Smooth muscle cell (in vitro differentiated cells): ENCODE data around the gene ZBTB38. TPM values are rescaled to one million over a fixed set of nuclear protein-coding genes. Genes with fewer than 3 reads are reported as not detected.

Experiments used
- DNase-seq: peaks from one replicate; lab custom pipeline; 2025; ENCODE audit not compliant: unreplicated experiment; lab: John Stamatoyannopoulos, UW
- H2AFZ ChIP-seq: fragments of 200-600 bp; sonication (generic); 2 replicates; pipeline ENCODE4 v1.6.0; 2016; ENCODE audit warnings: antibody characterized with exemption, low read depth, mild to moderate bottlenecking
- H3F3A ChIP-seq: fragments of 200-600 bp; sonication (generic); 2 replicates; pipeline ENCODE4 v1.6.0; 2017; ENCODE audit warnings: antibody characterized with exemption, low read depth
- H3K27ac ChIP-seq: fragments of 200-600 bp; sonication (generic); 2 replicates; pipeline ENCODE4 v1.5.1; 2016; ENCODE audit warnings: low read depth, mild to moderate bottlenecking
- H3K27me3 ChIP-seq: fragments of 200-600 bp; sonication (generic); 2 replicates; pipeline ENCODE4 v1.6.1; 2016; ENCODE audit warnings: low read depth, mild to moderate bottlenecking
- H3K36me3 ChIP-seq: fragments of 200-600 bp; sonication (generic); 2 replicates; pipeline ENCODE4 v1.5.1; 2016; ENCODE audit warnings: low read depth
- H3K4me1 ChIP-seq: fragments of 200-600 bp; sonication (generic); 2 replicates; pipeline ENCODE4 v1.5.1; 2016; ENCODE audit warnings: low read depth
- H3K4me2 ChIP-seq: fragments of 200-600 bp; sonication (generic); 2 replicates; pipeline ENCODE4 v1.6.0; 2016; ENCODE audit warnings: mild to moderate bottlenecking
- H3K4me3 ChIP-seq: fragments of 200-600 bp; sonication (generic); 2 replicates; pipeline ENCODE4 v1.5.1; 2016; ENCODE audit warnings: mild to moderate bottlenecking
- H3K79me2 ChIP-seq: fragments of 200-600 bp; sonication (generic); 2 replicates; pipeline ENCODE4 v1.6.0; 2016; ENCODE audit warnings: low read depth, mild to moderate bottlenecking
- H3K9ac ChIP-seq: fragments of 200-600 bp; sonication (generic); 2 replicates; pipeline ENCODE4 v1.6.0; 2016; ENCODE audit warnings: low read depth
- H3K9me3 ChIP-seq: fragments of 200-600 bp; sonication (generic); replicated peaks from 2 replicates; pipeline ENCODE4 v1.5.1; 2016; ENCODE audit warnings: low read depth
- H4K20me1 ChIP-seq: fragments of 200-600 bp; sonication (generic); 2 replicates; pipeline ENCODE4 v1.6.0; 2016; ENCODE audit warnings: low read depth
- CTCF ChIP-seq: fragments of 200-600 bp; sonication (generic); IDR thresholded peaks from 2 replicates; pipeline ENCODE4 v1.5.1; 2017; ENCODE audit warnings: borderline replicate concordance, mild to moderate bottlenecking, antibody characterized with exemption; ENCODE audit not compliant: insufficient read depth, poor library complexity, severe bottlenecking
- WGBS: methylation state at CpG from one replicate; pipeline ENCODE4 v1.1.7; 2016; ENCODE audit warnings: low lambda C conversion rate; 5-methylcytosine and 5-hydroxymethylcytosine counted together
- polyA plus RNA-seq: library from polyadenylated mRNA; unstranded; fragments of >200 nt; fragmentation: Nextera tagmentation; extraction: Ambion mirVana; gene quantifications from 2 replicates; pipeline ENCODE4 v1.2.1, GENCODE V29; 2016
- total RNA-seq: library from RNA; depleted of rRNA; stranded (reverse); fragments of >200 nt; gene quantifications from 2 replicates; pipeline ENCODE4 v1.2.3, GENCODE V29; 2014

The ZBTB38 gene
- total and polyA plus RNA-seq, 2 experiments from 2014 or later = 21.7 to 68.0 TPM

GRCh38 chr3:141349711-141350110, 18.6 kb upstream of the ZBTB38 start:
- Histone ChIP-seq H4K20me1 (no peaks in the 10 kb centered on the region), H3K4me3 (no peak overlapping the region), H3K36me3 (no peaks in the 10 kb centered on the region), H3K4me1 (peaks cover 15% of the 10 kb centered on the region), H2AFZ (no peak overlapping the region), H3K79me2 (no peaks in the 10 kb centered on the region), H3F3A (no peaks in the 10 kb centered on the region), H3K9ac (no peak overlapping the region), H3K27ac (no peak overlapping the region), H3K9me3 (no peaks in the 10 kb centered on the region), H3K27me3 (peaks cover 5% of the 10 kb centered on the region), H3K4me2 (no peak overlapping the region)
- WGBS = 72% methylated on average over 2 of the region's 2 CpGs
- no peak for TF ChIP-seq CTCF
- DNase-seq = no peak

- Histone ChIP-seq H3F3A (no peaks in the 10 kb centered on the region), H4K20me1 (no peaks in the 10 kb centered on the region), H3K9ac (no peak overlapping the region), H3K4me3 (no peak overlapping the region), H3K4me2 (no peak overlapping the region), H3K36me3 (no peaks in the 10 kb centered on the region), H3K27me3 (peaks cover 5% of the 10 kb centered on the region), H3K9me3 (no peaks in the 10 kb centered on the region), H3K27ac (no peak overlapping the region), H2AFZ (no peak overlapping the region), H3K4me1 (peaks cover 16% of the 10 kb centered on the region), H3K79me2 (no peaks in the 10 kb centered on the region)
- 84% methylated on average over 3 of the region's 3 CpGs for WGBS
- TF ChIP-seq CTCF = no peak
- no peak for DNase-seq
Observed at GRCh38 chr3:141350666-141351065, 17.6 kb upstream of the ZBTB38 start.

GRCh38 chr3:141352262-141352984, 15.9 kb upstream of the ZBTB38 start:
- DNase-seq = no peak
- no peak overlapping the region for H2AFZ ChIP-seq
- H3K4me1 ChIP-seq = peaks cover 16% of the 10 kb centered on the region
- H3K27ac ChIP-seq = no peak overlapping the region
- no peaks in the 10 kb centered on the region for H3K36me3 ChIP-seq
- no peak for TF ChIP-seq CTCF
- no peak overlapping the region for H3K4me3 ChIP-seq
- H4K20me1 ChIP-seq = no peaks in the 10 kb centered on the region
- no peak overlapping the region for H3K4me2 ChIP-seq
- 79% methylated on average over 5 of the region's 5 CpGs for WGBS
- H3K79me2 ChIP-seq = no peaks in the 10 kb centered on the region
- no peaks in the 10 kb centered on the region for H3F3A ChIP-seq
- H3K9ac ChIP-seq = no peak overlapping the region
- peaks cover 5% of the 10 kb centered on the region for H3K27me3 ChIP-seq
- H3K9me3 ChIP-seq = no peaks in the 10 kb centered on the region
